ENCODE data around the gene TAS2R1. TPM values are rescaled to one million over a fixed set of nuclear protein-coding genes. Genes with fewer than 3 reads are reported as not detected.

The TAS2R1 gene
- polyA plus RNA-seq (2012; ENCODE audit: missing spikeins), result not detected

DNA sequence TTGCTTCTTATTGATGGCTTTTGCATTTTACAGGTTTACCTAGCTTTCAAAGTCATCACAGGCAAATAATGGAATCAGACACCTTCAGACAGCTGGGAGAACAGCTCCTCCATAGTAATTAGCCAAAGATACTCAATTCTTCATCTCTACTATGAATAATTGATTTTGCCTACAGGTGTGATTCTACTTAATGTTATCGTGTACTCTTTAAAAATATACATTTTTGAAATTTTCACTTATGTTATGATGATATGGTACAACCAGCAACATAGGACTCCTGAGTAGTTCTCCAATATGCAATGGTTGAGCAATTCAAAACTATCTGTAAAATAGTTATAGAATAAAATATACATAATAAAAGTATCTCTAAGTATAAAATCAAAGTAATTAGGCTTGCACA, at the start of gene TAS2R1:
TAS2R1 (minus strand) TSS at position 101 of the 400 bp plus-strand sequence. CDS start 319 bp downstream, outside the sequence.
- no peak for FAIRE-seq
- TF ChIP-seq TAF1 (IDR thresholded peaks at IDR 0.05; ENCODE audit: borderline replicate concordance, low read depth, low read length) (no peak), POLR2AphosphoS5 (IDR thresholded peaks at IDR 0.05; ENCODE audit: low read depth, low read length) (no peak), POLR2A (IDR thresholded peaks at IDR 0.05; ENCODE audit: low read depth, low read length) (no peak)
- no peak for DNase-seq (ENCODE audit: insufficient read length)

GRCh38 chr5:9670371-9670770, 40.2 kb upstream of the TAS2R1 start:
- DNase-seq (ENCODE audit: insufficient read length), result no peak
- TF ChIP-seq POLR2A (IDR thresholded peaks at IDR 0.05; ENCODE audit: low read depth, low read length), result no peak
- no peak for FAIRE-seq

DNA sequence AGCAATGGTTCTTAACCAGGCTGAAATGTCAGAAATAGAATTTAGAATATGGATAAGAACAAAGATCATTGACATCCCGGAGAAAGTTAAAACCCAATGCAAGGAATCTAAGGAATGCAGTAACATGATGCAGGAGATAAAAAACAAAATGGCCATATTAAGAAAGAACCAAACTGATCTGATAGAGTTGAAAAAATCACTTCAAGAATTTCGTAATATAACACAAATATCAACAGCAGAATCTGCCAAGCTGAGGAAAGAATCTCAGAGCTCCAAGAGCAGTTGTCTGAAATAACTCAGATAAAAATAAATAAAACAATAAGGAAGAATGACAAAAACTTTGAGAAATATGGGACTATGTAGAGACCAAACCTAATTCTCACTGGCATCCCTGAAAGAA, 37.8 kb upstream of the TAS2R1 start:
- FAIRE-seq, result no peak

DNA sequence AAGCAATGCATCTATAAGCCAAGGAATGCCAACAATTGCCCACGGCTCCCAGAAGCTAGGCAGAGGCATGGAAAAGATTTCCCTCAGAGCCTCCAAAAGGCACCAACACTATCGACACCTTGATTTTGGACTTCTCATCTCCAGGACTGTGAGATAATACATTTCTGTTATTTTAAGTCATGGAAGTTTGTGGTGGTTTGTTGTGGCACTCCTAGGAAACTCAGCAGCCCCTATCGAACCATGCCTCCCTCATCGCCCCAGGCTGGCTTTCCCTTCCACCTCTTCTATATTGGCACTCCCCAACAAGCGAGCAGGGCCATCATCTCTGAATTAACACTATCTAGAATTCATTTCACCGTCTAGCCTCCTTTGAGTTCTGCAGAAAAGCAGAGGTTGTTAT, 33.7 kb upstream of the TAS2R1 start:
- no peak for DNase-seq (ENCODE audit: insufficient read length)
- FAIRE-seq, result no peak
- no peak for TF ChIP-seq TAF1 (IDR thresholded peaks at IDR 0.05; ENCODE audit: borderline replicate concordance, low read depth, low read length)

More for the DNA sequence above, 37.8 kb upstream of the TAS2R1 start:
- no peak for DNase-seq (ENCODE audit: insufficient read length)
- no peak for TF ChIP-seq TAF1 (IDR thresholded peaks at IDR 0.05; ENCODE audit: borderline replicate concordance, low read depth, low read length)
- TF ChIP-seq POLR2AphosphoS5 (IDR thresholded peaks at IDR 0.05; ENCODE audit: low read depth, low read length), result no peak
- no peak for TF ChIP-seq POLR2A (IDR thresholded peaks at IDR 0.05; ENCODE audit: low read depth, low read length)

GRCh38 chr5:9661316-9662015, 31.3 kb upstream of the TAS2R1 start:
- FAIRE-seq (no peak), DNase-seq (ENCODE audit: insufficient read length) (no peak)
- TF ChIP-seq TAF1 (IDR thresholded peaks at IDR 0.05; ENCODE audit: borderline replicate concordance, low read depth, low read length) (no peak), POLR2AphosphoS5 (IDR thresholded peaks at IDR 0.05; ENCODE audit: low read depth, low read length) (no peak), POLR2A (IDR thresholded peaks at IDR 0.05; ENCODE audit: low read depth, low read length) (no peak)

DNA sequence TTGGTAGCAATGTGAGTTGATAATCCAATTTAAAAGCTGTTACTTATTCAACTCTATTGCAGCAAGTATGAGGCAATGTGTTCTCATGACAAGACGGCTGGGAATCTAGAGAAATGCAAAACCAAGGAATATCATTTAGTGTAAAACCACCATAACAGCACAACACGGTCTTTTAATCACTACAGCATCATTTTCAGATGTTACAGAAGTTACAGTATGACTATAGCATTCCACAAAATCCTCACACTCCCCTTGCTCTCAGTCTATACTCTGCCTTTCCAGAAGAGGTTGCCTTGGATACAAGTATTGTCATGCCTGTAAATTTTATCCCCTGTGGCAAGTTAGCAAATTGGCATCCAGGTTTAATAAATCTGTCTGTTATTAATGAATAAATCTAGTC, 28.6 kb upstream of the TAS2R1 start:
- DNase-seq (ENCODE audit: insufficient read length), result no peak
- no peak for FAIRE-seq
- TF ChIP-seq TAF1 (IDR thresholded peaks at IDR 0.05; ENCODE audit: borderline replicate concordance, low read depth, low read length) (no peak), POLR2A (IDR thresholded peaks at IDR 0.05; ENCODE audit: low read depth, low read length) (no peak), POLR2AphosphoS5 (IDR thresholded peaks at IDR 0.05; ENCODE audit: low read depth, low read length) (no peak)

DNA sequence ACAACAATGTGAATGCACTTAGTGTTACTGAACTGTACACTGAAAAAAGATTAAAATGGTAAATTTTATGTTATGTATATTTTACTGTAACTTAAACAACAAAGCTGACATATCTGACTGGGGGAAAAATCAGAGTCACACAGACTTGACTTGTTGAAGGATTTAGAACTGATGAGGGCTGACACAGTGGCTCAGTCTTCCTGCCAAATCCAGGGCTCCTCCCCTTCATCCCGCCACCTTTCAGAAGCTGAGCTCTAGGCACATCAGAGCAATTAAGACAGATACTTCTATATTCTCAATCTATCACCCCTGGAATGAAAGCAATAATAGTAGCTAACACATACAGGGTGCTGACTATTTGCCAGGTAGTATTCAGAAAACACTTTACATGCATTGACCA, 27.7 kb upstream of the TAS2R1 start:
- TF ChIP-seq POLR2A (IDR thresholded peaks at IDR 0.05; ENCODE audit: low read depth, low read length), result no peak
- no peak for TF ChIP-seq POLR2AphosphoS5 (IDR thresholded peaks at IDR 0.05; ENCODE audit: low read depth, low read length)
- no peak for TF ChIP-seq TAF1 (IDR thresholded peaks at IDR 0.05; ENCODE audit: borderline replicate concordance, low read depth, low read length)
- DNase-seq (ENCODE audit: insufficient read length) (no peak), FAIRE-seq (no peak)

GRCh38 chr5:9655641-9656040, 25.5 kb upstream of the TAS2R1 start:
- DNase-seq (ENCODE audit: insufficient read length) (no peak), FAIRE-seq (no peak)

DNA sequence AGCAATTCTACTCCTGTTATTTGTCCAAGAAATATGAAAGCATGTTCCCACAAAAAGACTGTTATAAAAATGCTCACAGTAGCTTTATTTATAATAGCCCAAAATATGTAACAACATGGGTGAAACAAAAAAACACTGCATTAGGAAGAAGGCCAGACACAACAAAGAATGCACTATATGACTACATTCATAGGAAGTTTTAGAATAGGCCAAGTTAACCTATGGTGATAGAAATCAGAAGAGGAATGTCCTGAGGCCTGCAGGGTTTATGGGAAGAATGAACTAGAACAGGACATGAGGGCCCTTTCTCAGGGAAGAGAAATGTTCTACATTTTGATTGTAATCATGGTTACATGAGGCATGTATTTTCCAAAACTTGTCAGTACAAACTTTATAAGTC, 24.7 kb upstream of the TAS2R1 start:
- DNase-seq (ENCODE audit: insufficient read length), result no peak
- no peak for TF ChIP-seq POLR2A (IDR thresholded peaks at IDR 0.05; ENCODE audit: low read depth, low read length)
- TF ChIP-seq POLR2AphosphoS5 (IDR thresholded peaks at IDR 0.05; ENCODE audit: low read depth, low read length), result no peak
- FAIRE-seq, result peak; percentile 24

More at GRCh38 chr5:9655641-9656040, 25.5 kb upstream of the TAS2R1 start:
- TF ChIP-seq POLR2A (IDR thresholded peaks at IDR 0.05; ENCODE audit: low read depth, low read length) (no peak), TAF1 (IDR thresholded peaks at IDR 0.05; ENCODE audit: borderline replicate concordance, low read depth, low read length) (no peak), POLR2AphosphoS5 (IDR thresholded peaks at IDR 0.05; ENCODE audit: low read depth, low read length) (no peak)

- TF ChIP-seq TAF1 (IDR thresholded peaks at IDR 0.05; ENCODE audit: borderline replicate concordance, low read depth, low read length) (no peak), POLR2A (IDR thresholded peaks at IDR 0.05; ENCODE audit: low read depth, low read length) (no peak), POLR2AphosphoS5 (IDR thresholded peaks at IDR 0.05; ENCODE audit: low read depth, low read length) (no peak)
- FAIRE-seq, result peak; percentile 93
- DNase-seq (ENCODE audit: insufficient read length), result peak; percentile 5
Observed at GRCh38 chr5:9653811-9654210, 23.7 kb upstream of the TAS2R1 start.

GRCh38 chr5:9653061-9653460, 22.9 kb upstream of the TAS2R1 start:
- TF ChIP-seq POLR2AphosphoS5 (IDR thresholded peaks at IDR 0.05; ENCODE audit: low read depth, low read length) (no peak), POLR2A (IDR thresholded peaks at IDR 0.05; ENCODE audit: low read depth, low read length) (no peak), TAF1 (IDR thresholded peaks at IDR 0.05; ENCODE audit: borderline replicate concordance, low read depth, low read length) (no peak)
- peak; percentile 61 for FAIRE-seq
- no peak for DNase-seq (ENCODE audit: insufficient read length)

GRCh38 chr5:9652295-9652694, 22.1 kb upstream of the TAS2R1 start:
- TF ChIP-seq POLR2A (IDR thresholded peaks at IDR 0.05; ENCODE audit: low read depth, low read length) (no peak), TAF1 (IDR thresholded peaks at IDR 0.05; ENCODE audit: borderline replicate concordance, low read depth, low read length) (no peak), POLR2AphosphoS5 (IDR thresholded peaks at IDR 0.05; ENCODE audit: low read depth, low read length) (no peak)
- FAIRE-seq (no peak), DNase-seq (ENCODE audit: insufficient read length) (no peak)

DNA sequence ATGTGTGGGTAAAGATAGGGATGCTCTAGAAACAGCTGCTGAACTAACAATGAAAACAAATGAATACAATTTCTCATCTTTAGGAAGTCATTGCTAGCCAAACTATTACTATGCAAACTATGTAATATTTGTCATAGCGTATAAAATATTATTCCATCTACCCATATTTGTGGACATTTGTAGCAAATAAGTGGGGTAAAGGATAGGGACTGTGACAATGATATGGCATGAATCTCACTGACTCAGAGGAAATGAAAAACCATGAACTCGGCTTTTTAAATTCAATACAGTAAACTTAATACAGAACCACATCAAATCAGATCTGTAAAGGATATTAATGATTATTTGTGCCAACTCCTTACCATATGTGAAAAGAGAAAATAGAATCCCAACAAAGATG, 16.7 kb upstream of the TAS2R1 start:
- FAIRE-seq, result no peak
- no peak for DNase-seq (ENCODE audit: insufficient read length)
- TF ChIP-seq TAF1 (IDR thresholded peaks at IDR 0.05; ENCODE audit: borderline replicate concordance, low read depth, low read length) (no peak), POLR2A (IDR thresholded peaks at IDR 0.05; ENCODE audit: low read depth, low read length) (no peak), POLR2AphosphoS5 (IDR thresholded peaks at IDR 0.05; ENCODE audit: low read depth, low read length) (no peak)

Data from GM12892 (cell line).